ENCODE measurements around the gene KRAS. TPM values are rescaled to one million over a fixed set of nuclear protein-coding genes. Genes with fewer than 3 reads are reported as not detected.

KRAS gene
- total RNA-seq, 2 donors from 2014 or later, result 9.6 to 9.9 TPM

DNA sequence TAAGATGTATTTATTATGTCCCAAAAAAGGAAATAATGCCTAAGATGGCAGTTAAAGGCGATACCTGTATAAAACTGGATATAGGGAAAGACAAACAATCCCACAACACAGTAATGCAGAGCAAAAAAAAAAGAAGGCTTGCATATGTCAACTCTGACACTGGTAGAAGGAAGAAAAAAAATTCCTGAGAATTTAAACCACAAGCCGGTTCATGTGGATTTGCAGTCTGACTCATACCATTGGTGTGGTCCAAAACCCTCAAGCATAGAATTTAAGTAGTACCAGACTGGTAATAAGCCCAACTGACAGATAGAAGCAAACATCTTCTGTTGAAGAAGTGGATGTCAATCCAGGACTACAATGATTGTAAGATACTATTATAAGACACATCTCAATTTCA is 62.9 kb downstream of the KRAS start:
- no peaks in the 10 kb centered on the region for H3K36me3 ChIP-seq
- H3K27ac ChIP-seq, result no peak overlapping the region
- no peaks in the 10 kb centered on the region for H3K27me3 ChIP-seq
- no peak for TF ChIP-seq CTCF (IDR thresholded peaks at IDR 0.05)
- H3K4me3 ChIP-seq, result no peak overlapping the region
- no peak for DNase-seq (ENCODE audit: low spot score)
- no peaks in the 10 kb centered on the region for H3K4me1 ChIP-seq
- H3K9me3 ChIP-seq, result no peaks in the 10 kb centered on the region

- Histone ChIP-seq H3K27me3 (no peaks in the 10 kb centered on the region), H3K27ac (no peak overlapping the region), H3K4me1 (no peaks in the 10 kb centered on the region), H3K9me3 (no peaks in the 10 kb centered on the region), H3K4me3 (no peak overlapping the region), H3K36me3 (no peaks in the 10 kb centered on the region)
- no peak for DNase-seq (ENCODE audit: low spot score)
- TF ChIP-seq CTCF (IDR thresholded peaks at IDR 0.05), result no peak
These were observed 63.8 kb downstream of the KRAS start for GRCh38 chr12:25186788-25187402.

DNA sequence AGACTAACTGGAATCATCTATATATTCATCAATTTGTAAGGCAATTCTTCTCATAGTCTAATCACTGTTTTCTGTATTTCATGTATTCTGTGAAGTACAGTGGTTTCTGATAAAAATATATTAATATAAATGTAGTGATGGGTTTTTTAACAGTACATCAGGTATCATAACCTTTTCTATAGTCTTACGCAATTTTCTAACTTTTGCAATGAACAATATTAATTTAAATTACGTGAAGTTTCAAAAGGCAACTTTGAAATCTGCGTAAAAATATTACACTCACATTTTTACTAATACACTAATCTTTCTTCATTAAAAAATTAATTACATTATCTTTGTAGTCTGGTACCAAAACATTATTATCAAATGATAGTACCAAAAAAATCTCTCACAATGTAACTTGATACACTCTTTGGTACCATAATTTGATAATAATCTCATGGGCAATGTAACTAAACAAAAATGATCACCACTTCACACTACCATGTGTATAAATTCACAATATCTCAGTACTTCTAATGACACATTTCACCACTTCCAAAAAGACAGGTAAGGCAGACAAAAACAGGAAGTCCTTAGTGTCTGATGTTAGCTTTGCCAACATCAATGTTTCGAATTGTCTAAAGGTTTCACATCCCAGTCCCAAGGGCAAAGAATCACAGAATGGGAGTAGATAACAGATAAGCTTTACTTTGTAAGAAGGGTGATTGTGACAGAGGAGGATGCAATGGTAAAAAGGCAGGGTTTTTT is 64.5 kb downstream of the KRAS start:
- Histone ChIP-seq H3K9me3 (no peaks in the 10 kb centered on the region), H3K27ac (no peak overlapping the region), H3K4me3 (no peak overlapping the region), H3K36me3 (no peaks in the 10 kb centered on the region), H3K4me1 (no peaks in the 10 kb centered on the region), H3K27me3 (no peaks in the 10 kb centered on the region)
- no peak for DNase-seq (ENCODE audit: low spot score)
- TF ChIP-seq CTCF (IDR thresholded peaks at IDR 0.05), result no peak

- Histone ChIP-seq H3K27me3 (no peaks in the 10 kb centered on the region), H3K36me3 (no peaks in the 10 kb centered on the region), H3K9me3 (no peaks in the 10 kb centered on the region), H3K27ac (no peak overlapping the region), H3K4me3 (no peak overlapping the region), H3K4me1 (no peaks in the 10 kb centered on the region)
- no peak for DNase-seq (ENCODE audit: low spot score)
- no peak for TF ChIP-seq CTCF (IDR thresholded peaks at IDR 0.05)
These were observed 66.6 kb downstream of the KRAS start for GRCh38 chr12:25184132-25184531.

DNA sequence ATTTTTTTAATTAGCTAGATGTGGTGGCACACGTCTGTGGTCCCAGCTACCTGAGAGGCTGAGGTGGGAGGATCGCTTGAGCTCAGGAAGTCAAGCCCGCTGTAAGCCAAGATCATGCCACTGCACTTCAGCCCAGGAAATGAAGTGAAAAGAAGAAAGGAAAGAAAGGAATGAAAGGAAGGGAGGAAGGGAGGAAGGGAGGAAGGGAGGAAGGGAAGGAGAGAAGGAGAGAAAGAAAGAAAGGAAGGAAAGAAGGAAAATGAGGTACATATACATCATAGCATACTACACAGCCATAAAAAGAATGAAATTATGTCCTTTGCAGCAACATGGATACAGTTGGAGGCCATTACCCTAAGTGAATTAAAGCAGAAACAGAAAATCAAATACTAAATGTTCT is 68.0 kb downstream of the KRAS start:
- Histone ChIP-seq H3K27me3 (no peaks in the 10 kb centered on the region), H3K27ac (no peak overlapping the region), H3K4me3 (no peak overlapping the region), H3K9me3 (no peaks in the 10 kb centered on the region), H3K36me3 (no peaks in the 10 kb centered on the region), H3K4me1 (no peaks in the 10 kb centered on the region)
- no peak for TF ChIP-seq CTCF (IDR thresholded peaks at IDR 0.05)
- DNase-seq (ENCODE audit: low spot score), result no peak
